Skin epidermis (tissue), 12 donors: ENCODE data around the gene ANKS4B.
A peak's percentile ranks its signal among the peaks of the same experiment; 100 is the strongest.
"Not testable (repeated sequence)": the region's sequence is repeated elsewhere in the genome, so short reads cannot be mapped to it uniquely, and the experiment has no call there.

Experiments
- H3K27ac ChIP-seq, 21 experiments: fragments of 200-600 bp; sonication (generic) in 11 of 21; one replicate each; pipeline ENCODE4 v1.5.0; 2020; ENCODE audit warnings: mild to moderate bottlenecking in 3 of 21, inconsistent platforms in 2 of 21, moderate library complexity in 2 of 21
- H3K4me3 ChIP-seq, 7 experiments: fragments of 200-600 bp; sonication (generic) in 2 of 7; one replicate each; pipeline ENCODE4 v1.5.0; 2020; ENCODE audit warnings: inconsistent platforms in 2 of 7, mild to moderate bottlenecking in 2 of 7, moderate library complexity in 1 of 7

ANKS4B gene

GRCh38 chr16:21260870-21261791 is 27.6 kb downstream of the ANKS4B start:
- no peak overlapping the region for H3K27ac ChIP-seq

DNA sequence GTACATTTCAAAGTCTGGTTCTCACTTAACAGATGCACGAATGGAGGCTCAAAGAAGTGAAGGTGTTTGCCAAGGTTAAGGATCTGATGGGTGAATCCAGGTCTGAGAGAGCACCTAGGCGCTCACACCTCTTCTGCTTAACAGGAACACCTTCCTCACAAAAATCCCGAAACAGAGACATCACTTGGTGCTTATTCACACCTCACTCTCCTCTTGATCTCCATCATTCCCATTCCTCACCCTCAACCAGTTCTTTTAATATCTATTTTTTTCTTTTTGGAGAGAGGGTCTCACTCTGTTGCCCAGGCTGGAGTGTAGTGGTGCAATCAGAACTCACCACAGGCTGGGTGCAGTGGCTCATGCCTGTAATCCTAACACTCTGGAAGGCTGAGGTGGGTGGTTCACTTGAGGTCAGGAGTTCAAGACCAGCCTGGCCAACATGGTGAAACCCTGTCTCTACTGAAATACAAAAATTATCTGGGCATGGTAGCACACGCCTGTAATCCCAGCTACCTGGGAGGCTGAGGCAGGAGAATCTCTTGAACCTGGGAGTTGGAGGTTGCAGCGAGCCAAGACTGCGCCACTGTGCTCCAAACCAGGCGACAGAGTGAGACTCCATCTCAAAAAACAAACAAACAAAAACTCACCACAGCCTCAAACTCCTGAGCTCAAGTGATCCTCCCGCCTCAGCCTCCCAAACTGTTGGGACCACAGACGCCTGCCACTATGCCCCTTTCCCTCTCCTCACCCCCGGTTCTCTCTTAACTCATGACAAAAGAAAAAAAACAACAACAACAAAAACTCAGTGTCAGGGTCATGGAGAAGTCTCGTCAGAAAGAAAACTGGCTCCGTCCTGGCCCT is 29.5 kb downstream of the ANKS4B start:
- Histone ChIP-seq H3K4me3 (no peak overlapping the region), H3K27ac (peak overlapping the region in 2 of 21 experiments; percentile 40 to 43)

More at GRCh38 chr16:21260870-21261791, 27.6 kb downstream of the ANKS4B start:
- H3K4me3 ChIP-seq = no peak overlapping the region

GRCh38 chr16:21263640-21264570 is 30.4 kb downstream of the ANKS4B start:
- H3K4me3 ChIP-seq = no peak overlapping the region
- peak overlapping the region in 11 of 21 experiments; percentile 7 to 51 (median 30) for H3K27ac ChIP-seq

DNA sequence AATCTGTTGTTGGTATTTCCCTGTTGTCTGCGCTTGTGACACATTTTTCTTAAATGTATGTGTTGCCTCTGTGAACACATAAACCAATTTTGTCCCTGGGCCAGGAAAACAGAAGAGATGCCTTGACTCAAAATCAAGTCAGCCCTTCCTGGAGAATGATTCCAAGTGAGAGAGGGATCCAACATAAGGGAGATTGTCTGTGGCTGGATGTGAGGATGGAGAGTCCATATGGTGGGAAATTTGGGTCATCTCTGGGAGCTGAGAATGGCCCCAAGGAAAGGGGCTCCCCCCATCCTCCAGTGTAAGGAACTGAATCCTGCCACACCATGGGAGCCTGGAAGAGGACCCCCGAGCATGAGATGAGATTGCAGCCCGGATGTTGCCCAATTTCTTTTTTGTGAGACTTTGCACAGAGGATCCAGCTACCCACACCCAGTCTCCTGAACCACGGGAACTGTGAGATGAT is 31.1 kb downstream of the ANKS4B start:
- Histone ChIP-seq H3K4me3 (no peak overlapping the region), H3K27ac (peak overlapping the region in 8 of 21 experiments; percentile 7 to 51 (median 32))

- H3K4me3 ChIP-seq = no peak overlapping the region
- H3K27ac ChIP-seq = no peak overlapping the region
These were observed 31.8 kb downstream of the ANKS4B start for GRCh38 chr16:21265104-21265837.

DNA sequence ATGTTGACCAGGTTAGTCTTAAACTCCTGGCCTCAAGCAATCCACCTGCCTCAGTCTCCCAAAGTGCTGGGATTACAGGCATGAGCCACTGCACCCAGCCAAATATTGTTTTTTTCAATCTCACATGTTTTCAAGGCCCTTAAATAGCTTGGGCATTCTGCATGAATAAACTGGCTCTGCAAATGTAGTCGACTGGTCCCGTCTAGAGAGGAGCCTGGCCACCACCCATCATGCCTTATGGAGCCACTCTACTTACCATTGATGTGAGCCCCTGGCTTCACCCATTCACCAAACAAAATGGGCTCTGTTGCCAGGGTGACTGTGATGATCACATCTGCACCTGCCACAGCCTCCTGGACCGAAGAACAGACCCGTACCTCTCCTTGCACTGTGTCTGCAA is 33.8 kb downstream of the ANKS4B start:
- H3K27ac ChIP-seq = no peak overlapping the region
- no peak overlapping the region for H3K4me3 ChIP-seq

DNA sequence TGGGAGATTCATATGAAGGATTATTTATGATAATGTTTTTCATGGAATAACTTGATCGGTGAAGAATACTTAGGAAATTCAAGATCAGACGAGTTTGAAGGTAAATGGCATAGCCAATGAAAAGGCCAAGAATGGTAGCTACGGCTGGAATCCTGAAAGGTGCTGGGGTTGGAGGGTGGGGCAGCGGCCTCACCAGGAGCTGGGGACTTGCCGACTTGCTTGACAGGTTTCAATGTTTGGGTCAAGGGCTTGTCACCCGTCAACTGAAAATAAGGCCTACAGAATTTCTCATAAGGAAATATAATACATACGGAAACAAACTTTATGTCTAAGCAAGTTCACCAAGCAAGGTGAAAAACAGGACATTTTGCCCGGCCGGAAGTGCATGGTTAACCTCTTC is 34.7 kb downstream of the ANKS4B start:
- no peak overlapping the region for H3K27ac ChIP-seq
- H3K4me3 ChIP-seq = no peak overlapping the region

DNA sequence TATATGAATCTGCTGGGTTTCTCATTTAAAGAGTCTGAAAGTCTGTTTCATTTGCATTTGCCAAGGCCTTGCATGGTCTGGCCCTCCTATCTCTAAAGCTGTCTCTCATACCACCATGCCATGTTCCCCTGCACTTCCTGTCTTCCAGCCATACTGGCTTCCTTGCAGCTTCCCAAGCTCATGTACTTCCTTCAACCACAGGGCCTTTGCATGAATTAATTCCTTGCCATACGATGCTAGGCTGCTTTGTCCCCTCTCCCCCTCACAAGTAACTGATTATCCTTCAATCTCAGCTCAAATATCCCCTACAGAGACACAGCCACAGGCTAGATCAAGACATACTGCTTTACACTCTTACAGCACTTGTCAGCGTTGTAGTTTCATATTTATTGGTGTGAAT is 38.8 kb downstream of the ANKS4B start:
- H3K27ac ChIP-seq = no peak overlapping the region

DNA sequence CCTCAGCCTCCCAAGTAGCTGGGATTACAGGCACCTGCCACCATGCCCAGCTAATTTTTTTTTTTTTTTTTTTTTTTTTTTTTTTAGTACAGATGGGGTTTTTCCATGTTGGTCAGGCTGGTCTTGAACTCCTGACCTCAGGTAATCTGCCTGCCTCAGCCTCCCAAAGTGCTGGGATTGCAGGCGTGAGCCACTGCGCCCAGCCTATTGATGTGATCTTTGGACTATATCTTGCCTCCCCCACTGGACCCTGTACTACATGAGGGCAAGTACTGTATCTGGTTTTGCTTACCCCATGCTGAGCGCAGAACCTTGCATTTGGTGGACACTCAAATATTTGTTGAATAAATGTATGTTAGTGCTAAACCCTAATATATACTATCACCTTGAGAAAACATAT is 39.3 kb downstream of the ANKS4B start:
- H3K27ac ChIP-seq = not testable (repeated sequence)

More for the DNA sequence above, 38.8 kb downstream of the ANKS4B start:
- H3K4me3 ChIP-seq = no peak overlapping the region

GRCh38 chr16:21274172-21274726 is 40.8 kb downstream of the ANKS4B start:
- Histone ChIP-seq H3K4me3 (no peak overlapping the region), H3K27ac (no peak overlapping the region)

More for the DNA sequence above, 39.3 kb downstream of the ANKS4B start:
- H3K4me3 ChIP-seq = not testable (repeated sequence)

DNA sequence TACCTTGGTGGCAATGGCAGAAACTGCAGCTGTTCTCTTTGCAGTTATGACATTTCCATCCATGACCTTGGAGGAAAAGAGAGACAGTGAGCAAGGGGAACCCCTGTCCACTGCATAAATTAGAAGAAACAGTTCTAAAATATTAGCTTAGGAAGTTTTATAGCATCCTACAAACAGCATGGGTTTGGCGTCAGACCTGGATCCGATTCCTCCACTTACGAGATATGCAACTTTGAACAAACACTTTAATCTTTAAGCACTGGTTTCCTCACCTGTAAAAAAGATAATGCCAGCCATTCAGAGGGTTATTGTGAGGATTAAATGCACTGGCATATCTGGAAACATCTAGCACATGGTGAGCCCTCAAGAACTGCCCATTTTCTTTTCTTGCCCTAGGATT is 42.0 kb downstream of the ANKS4B start:
- Histone ChIP-seq H3K27ac (no peak overlapping the region), H3K4me3 (no peak overlapping the region)

DNA sequence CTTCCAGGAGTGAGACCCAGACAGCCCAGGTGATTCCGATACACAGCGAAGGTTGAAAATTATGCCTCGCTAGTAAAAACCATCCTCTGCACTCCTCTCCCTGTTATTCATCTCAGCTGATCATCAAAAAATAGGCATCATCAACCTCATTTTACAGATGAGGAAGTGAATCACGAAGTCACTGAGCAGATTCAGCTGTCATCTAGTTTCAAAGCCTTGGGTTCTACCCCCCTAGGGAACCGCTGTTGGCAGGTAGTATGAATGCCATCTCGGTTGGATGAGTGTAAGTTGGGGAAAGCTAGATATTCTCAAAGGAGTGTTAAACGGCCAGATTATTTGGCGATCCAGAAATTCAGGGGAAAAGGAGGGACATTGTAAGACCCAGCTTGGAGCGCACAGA is 42.6 kb downstream of the ANKS4B start:
- H3K4me3 ChIP-seq = no peak overlapping the region
- no peak overlapping the region for H3K27ac ChIP-seq

DNA sequence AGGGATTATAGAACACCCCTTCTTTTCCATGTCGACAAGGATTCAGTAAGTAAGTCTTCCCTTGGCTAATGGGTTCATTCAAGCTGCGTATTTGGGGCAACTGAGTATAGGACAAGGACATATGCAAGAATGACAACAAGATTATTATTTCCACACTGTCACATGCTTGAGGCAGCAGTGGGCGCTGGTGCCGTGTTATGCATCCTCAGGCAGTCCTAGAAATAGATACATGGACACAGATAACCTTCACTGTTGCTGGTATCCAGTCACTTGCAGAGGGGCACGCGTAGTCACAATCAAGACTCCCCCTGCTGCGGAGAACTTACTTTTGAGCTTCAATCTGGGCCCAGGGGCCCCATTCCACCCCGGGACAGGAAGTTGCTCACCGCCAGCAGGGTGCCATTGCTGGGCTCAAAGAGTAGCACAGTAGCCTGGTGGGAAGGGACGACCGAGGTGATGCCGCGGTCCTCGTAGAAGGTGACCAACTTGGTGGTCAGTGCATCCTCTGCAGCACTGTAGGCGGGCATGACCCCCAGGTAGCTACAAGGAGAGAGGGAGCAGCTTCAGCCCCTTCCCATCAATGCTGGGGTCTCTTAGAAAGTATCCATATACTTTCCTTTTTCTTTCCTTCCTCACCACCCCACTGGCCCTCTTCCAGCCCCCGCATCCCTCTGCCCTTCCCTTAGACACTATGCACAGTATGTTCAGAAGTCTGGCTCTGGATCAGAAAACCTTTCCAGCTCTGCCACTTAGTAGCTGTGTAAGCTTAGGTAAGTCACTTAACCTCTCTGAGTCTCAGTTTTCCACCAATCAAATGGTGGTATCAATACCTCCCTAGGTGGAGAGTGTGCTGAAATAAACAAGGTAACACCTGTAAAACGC is 43.8 kb downstream of the ANKS4B start:
- Histone ChIP-seq H3K4me3 (peak overlapping the region in 3 of 7 experiments; percentile 13 to 35 (median 21)), H3K27ac (no peak overlapping the region)

DNA sequence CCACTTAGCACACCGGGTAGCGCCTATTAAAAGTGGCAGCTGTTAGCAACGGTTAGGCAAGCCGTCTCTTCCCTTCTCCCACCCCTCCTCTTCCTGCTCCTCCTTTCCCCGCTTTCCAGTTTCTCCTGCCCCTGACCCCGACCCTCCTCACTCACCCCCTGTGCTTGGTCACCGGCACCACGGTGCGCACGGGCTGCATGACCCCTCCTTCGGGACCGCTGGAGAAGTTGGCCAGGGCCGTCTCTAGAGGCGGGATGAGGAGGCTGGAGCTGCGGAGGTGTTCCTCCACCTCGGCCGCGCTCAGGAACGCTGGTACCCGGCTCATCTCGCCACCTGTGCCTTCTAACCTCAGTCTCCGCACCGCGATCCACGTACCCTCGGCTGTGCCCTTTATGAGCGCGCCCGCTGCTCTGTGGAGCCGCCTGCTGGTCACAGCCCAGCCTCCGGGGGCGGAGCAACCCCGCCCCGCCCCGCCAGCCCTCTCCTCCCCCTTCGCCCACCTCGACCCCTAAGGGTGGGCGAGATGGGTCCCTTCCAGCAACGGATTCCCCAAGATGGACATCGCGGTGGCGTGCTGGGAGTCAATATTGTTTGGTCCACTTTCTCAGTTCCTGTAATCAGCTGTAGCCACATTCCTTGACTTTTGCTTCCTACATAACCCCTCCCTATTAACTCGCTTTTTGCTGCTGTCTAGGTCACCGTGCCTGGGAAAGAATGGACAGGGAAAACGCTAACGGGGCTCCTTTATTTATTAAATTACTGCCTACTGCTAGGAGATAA is 44.6 kb downstream of the ANKS4B start, which contains the start of gene CRYM:
TSS of gene CRYM (minus strand) at position 364 of the 780 bp plus-strand sequence. CDS start at position 325, 39 bp downstream.
- H3K27ac ChIP-seq = no peak within 1 kb of the TSS
- peak within 1 kb of the TSS in 6 of 7 experiments; percentile 5 to 35 (median 17) for H3K4me3 ChIP-seq

GRCh38 chr16:21279501-21279900 is 46.0 kb downstream of the ANKS4B start:
- H3K4me3 ChIP-seq = no peak overlapping the region
- H3K27ac ChIP-seq = no peak overlapping the region

DNA sequence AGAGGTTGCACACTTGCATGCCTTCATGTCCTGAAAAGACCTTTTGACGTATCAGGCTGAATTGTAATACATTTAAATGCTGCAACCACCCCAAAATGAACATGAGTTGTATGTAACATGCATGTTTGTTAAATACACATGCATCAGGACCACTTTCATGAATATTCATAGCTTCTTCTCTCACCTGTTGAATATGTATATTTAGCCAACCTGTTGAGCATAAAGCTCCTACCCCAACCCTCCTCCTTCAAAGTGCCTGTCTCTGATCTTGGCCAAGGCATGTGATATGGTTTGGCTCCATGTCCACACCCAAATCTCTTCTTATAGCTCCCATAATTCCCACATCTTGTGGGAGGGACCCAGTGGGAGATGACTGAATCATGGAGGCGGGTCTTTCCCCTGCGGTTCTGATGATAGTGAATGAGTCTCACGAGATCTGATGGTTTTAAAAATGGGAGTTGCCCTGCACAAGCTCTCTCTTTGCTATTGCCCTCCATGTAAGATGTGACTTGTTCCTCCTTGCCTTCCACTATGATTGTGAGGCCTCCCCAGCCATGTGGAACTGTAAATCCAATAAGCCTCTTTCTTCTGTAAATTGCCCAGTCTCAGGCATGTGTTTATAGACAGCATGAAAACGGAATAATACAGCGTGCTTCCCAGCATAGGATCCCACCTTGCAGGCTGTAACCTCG is 48.3 kb downstream of the ANKS4B start:
- no peak overlapping the region for H3K27ac ChIP-seq
- H3K4me3 ChIP-seq = no peak overlapping the region
